HG03521 (cell line): Measurements from ENCODE around the gene RAPGEF6.
"Not testable (repeated sequence)": the region's sequence is repeated elsewhere in the genome, so short reads cannot be mapped to it uniquely, and the experiment has no call there.

Source experiments
- ATAC-seq: cut with Tn5 transposase; IDR thresholded peaks from one replicate; pipeline ENCODE4 v1.9.1; 2021; ENCODE audit warnings: mild to moderate bottlenecking, moderate library complexity; ENCODE audit not compliant: unreplicated experiment

The RAPGEF6 gene

GRCh38 chr5:131640043-131640856 lies 5.2 kb upstream of the RAPGEF6 start:
- ATAC-seq: no peak

- ATAC-seq: no peak
Observed at GRCh38 chr5:131639148-131639547, 4.1 kb upstream of the RAPGEF6 start.

- ATAC-seq: no peak
Observed at GRCh38 chr5:131637694-131638093, 2.7 kb upstream of the RAPGEF6 start.

- ATAC-seq: no peak
Observed at GRCh38 chr5:131635684-131636572, 899 bp upstream of the RAPGEF6 start.

GRCh38 chr5:131634666-131634995 lies 398 bp downstream of the RAPGEF6 start:
- ATAC-seq: peak; percentile 17

- ATAC-seq: no peak
Observed at GRCh38 chr5:131634238-131634637, 791 bp downstream of the RAPGEF6 start.

- ATAC-seq: no peak
Observed at GRCh38 chr5:131633830-131634229, 1.2 kb downstream of the RAPGEF6 start.

- ATAC-seq: no peak
Observed at GRCh38 chr5:131630963-131631350, 4.1 kb downstream of the RAPGEF6 start.

GRCh38 chr5:131630208-131630962 lies 4.6 kb downstream of the RAPGEF6 start:
- ATAC-seq: no peak

GRCh38 chr5:131628990-131629389 lies 6.0 kb downstream of the RAPGEF6 start:
- ATAC-seq: no peak

GRCh38 chr5:131627207-131627865 lies 7.7 kb downstream of the RAPGEF6 start:
- ATAC-seq: no peak

GRCh38 chr5:131622633-131623032 lies 12.4 kb downstream of the RAPGEF6 start:
- ATAC-seq: no peak

GRCh38 chr5:131621164-131621563 lies 13.9 kb downstream of the RAPGEF6 start:
- not testable (repeated sequence) for ATAC-seq

GRCh38 chr5:131619102-131619501 lies 15.9 kb downstream of the RAPGEF6 start:
- ATAC-seq: no peak

- no peak for ATAC-seq
Observed at GRCh38 chr5:131617140-131617822, 17.7 kb downstream of the RAPGEF6 start.

- ATAC-seq: no peak
Observed at GRCh38 chr5:131615957-131616356, 19.1 kb downstream of the RAPGEF6 start.

- no peak for ATAC-seq
Observed at GRCh38 chr5:131613423-131613822, 21.6 kb downstream of the RAPGEF6 start.

- no peak for ATAC-seq
Observed at GRCh38 chr5:131611064-131611381, 24.0 kb downstream of the RAPGEF6 start.

- ATAC-seq: no peak
Observed at GRCh38 chr5:131610198-131611063, 24.6 kb downstream of the RAPGEF6 start.
